Measurements from ENCODE around the gene CLRN3.

CLRN3 gene

GRCh38 chr10:127853868-127854768 is 38.6 kb downstream of the CLRN3 start:
- in situ Hi-C loops (cut with HindIII; ENCODE audit: low sequenced_read_pairs), result no loop called here
- DNase-seq (ENCODE audit: low read depth, low spot score), result peak; percentile 52
- H3K4me3 ChIP-seq (ENCODE audit: low read depth, low read length), result no peak overlapping the region
- peak; percentile 82 for TF ChIP-seq CTCF (IDR thresholded peaks at IDR 0.05; ENCODE audit: low read depth, low read length)

DNA sequence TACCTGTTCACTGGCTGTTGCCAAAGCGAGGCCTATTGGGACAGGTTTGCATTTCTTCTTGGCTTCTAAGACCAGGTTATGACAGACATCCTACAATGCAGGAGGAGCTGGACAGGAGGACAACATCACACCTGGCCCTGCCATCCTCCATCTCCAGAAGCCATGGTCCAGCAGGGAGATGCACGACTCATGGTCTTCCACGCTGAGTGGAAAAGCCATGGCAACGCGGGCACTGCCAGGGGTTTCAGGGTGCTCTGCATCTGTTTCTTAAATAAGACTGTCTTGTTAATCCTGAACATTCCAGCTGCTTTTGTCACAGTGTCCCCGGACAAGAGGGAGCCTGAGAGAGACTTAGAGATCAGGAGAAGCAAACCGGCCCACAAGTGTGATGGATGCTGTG is 40.3 kb downstream of the CLRN3 start:
- in situ Hi-C loops (cut with HindIII; ENCODE audit: low sequenced_read_pairs), result no loop called here
- no peak for DNase-seq (ENCODE audit: low read depth, low spot score)
- H3K4me3 ChIP-seq (ENCODE audit: low read depth, low read length), result no peak overlapping the region
- TF ChIP-seq CTCF (IDR thresholded peaks at IDR 0.05; ENCODE audit: low read depth, low read length), result no peak

DNA sequence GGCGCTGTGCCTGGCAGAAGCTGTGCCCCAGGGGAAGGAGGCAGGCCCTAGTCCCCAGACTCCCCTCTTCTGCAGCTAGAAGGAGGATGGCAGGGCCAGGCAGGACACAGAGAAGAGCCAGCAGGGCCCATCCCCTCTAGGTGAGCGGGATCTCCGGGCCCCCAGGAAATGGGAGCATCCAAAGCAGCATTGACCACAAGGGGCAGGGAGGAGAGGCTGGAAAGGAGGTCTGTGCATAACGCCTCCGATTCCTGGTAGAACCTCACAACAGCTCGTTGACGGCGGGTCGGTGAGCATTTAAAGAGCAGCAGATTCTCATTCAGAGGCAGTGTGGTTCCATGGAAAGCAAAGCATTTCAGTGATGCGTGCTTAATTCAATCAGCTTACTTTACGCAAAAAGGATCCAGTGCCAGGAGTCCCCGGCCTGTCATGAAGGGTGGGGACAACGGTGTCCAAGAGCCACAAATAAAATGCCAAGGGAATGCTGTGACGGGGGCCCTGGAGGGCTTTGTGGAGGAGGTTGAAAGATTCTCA is 41.0 kb downstream of the CLRN3 start:
- TF ChIP-seq CTCF (IDR thresholded peaks at IDR 0.05; ENCODE audit: low read depth, low read length), result no peak
- in situ Hi-C loops (cut with HindIII; ENCODE audit: low sequenced_read_pairs), result no loop called here
- DNase-seq (ENCODE audit: low read depth, low spot score), result no peak
- no peak overlapping the region for H3K4me3 ChIP-seq (ENCODE audit: low read depth, low read length)

- H3K4me3 ChIP-seq (ENCODE audit: low read depth, low read length), result no peak overlapping the region
- no peak for TF ChIP-seq CTCF (IDR thresholded peaks at IDR 0.05; ENCODE audit: low read depth, low read length)
- no peak for DNase-seq (ENCODE audit: low read depth, low spot score)
- in situ Hi-C loops (cut with HindIII; ENCODE audit: low sequenced_read_pairs), result no loop called here
These were observed 41.8 kb downstream of the CLRN3 start for GRCh38 chr10:127850944-127851343.

- in situ Hi-C loops (cut with HindIII; ENCODE audit: low sequenced_read_pairs), result no loop called here
- H3K4me3 ChIP-seq (ENCODE audit: low read depth, low read length), result no peak overlapping the region
- DNase-seq (ENCODE audit: low read depth, low spot score), result no peak
- no peak for TF ChIP-seq CTCF (IDR thresholded peaks at IDR 0.05; ENCODE audit: low read depth, low read length)
These were observed 42.8 kb downstream of the CLRN3 start for GRCh38 chr10:127849921-127850320.

DNA sequence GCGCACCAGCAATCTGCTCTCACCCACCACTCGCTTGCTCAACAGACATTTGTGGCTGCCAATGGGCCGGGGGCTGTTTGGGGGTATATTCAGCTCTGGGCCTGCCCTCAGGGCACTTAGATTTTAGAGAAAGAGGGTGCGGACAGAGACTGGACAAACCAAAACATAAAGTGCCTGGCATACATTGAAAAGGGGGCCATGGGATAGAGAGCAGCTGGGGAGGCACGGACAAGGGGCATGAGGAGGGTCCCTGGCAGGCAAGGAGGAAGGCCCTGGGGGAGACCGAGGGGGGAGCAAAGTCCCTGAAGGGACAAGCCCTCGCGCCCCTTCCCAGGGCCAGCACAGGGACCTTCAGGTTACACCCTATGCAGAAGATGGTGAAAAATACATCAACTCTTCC is 43.5 kb downstream of the CLRN3 start:
- H3K4me3 ChIP-seq (ENCODE audit: low read depth, low read length), result no peak overlapping the region
- no peak for TF ChIP-seq CTCF (IDR thresholded peaks at IDR 0.05; ENCODE audit: low read depth, low read length)
- no peak for DNase-seq (ENCODE audit: low read depth, low spot score)
- in situ Hi-C loops (cut with HindIII; ENCODE audit: low sequenced_read_pairs), result no loop called here

Data from astrocyte of the spinal cord (primary cell).